Jurkat, Clone E6-1 (cell line): ENCODE data around the gene TSPAN15.
A peak's percentile ranks its signal among the peaks of the same experiment; 100 is the strongest.
"Not testable (repeated sequence)": the region's sequence is repeated elsewhere in the genome, so short reads cannot be mapped to it uniquely, and the experiment has no call there.

ENCODE experiments used
- DNase-seq: peaks from one replicate; pipeline ENCODE4 v3.0.0-alpha.2; 2011; ENCODE audit warnings: low read depth, low spot score
- H3K4me3 ChIP-seq: 2 replicates; pipeline ENCODE4 v1.5.1; 2011; ENCODE audit warnings: mild to moderate bottlenecking, low read length, control low read depth, moderate library complexity

Gene TSPAN15

GRCh38 chr10:69439350-69439739 is 11.9 kb upstream of the TSPAN15 start:
- no peak overlapping the region for H3K4me3 ChIP-seq
- DNase-seq = no peak

GRCh38 chr10:69439813-69440506 is 11.3 kb upstream of the TSPAN15 start:
- no peak for DNase-seq

GRCh38 chr10:69443354-69443753 is 7.9 kb upstream of the TSPAN15 start:
- no peak overlapping the region for H3K4me3 ChIP-seq
- DNase-seq = no peak

More at GRCh38 chr10:69439813-69440506, 11.3 kb upstream of the TSPAN15 start:
- no peak overlapping the region for H3K4me3 ChIP-seq

GRCh38 chr10:69445041-69445440 is 6.2 kb upstream of the TSPAN15 start:
- no peak for DNase-seq

GRCh38 chr10:69446229-69446628 is 5.0 kb upstream of the TSPAN15 start:
- DNase-seq = no peak
- H3K4me3 ChIP-seq = no peak overlapping the region

More at GRCh38 chr10:69445041-69445440, 6.2 kb upstream of the TSPAN15 start:
- H3K4me3 ChIP-seq = no peak overlapping the region

GRCh38 chr10:69446650-69447151 is 4.6 kb upstream of the TSPAN15 start:
- DNase-seq = no peak
- H3K4me3 ChIP-seq = no peak overlapping the region

- peak; percentile 77 for DNase-seq
- no peak overlapping the region for H3K4me3 ChIP-seq
Observed at GRCh38 chr10:69449841-69450240, 1.4 kb upstream of the TSPAN15 start.

- H3K4me3 ChIP-seq, DNase-seq: not testable (repeated sequence)
Observed at GRCh38 chr10:69450395-69450794, 870 bp upstream of the TSPAN15 start.

- H3K4me3 ChIP-seq = peak overlapping the region; percentile 63
- no peak for DNase-seq
Observed at GRCh38 chr10:69451784-69452251, 553 bp downstream of the TSPAN15 start.

GRCh38 chr10:69452676-69453415 is 1.6 kb downstream of the TSPAN15 start:
- H3K4me3 ChIP-seq = no peak overlapping the region

GRCh38 chr10:69453795-69454194 is 2.5 kb downstream of the TSPAN15 start:
- no peak for DNase-seq
- H3K4me3 ChIP-seq = no peak overlapping the region

More at GRCh38 chr10:69452676-69453415, 1.6 kb downstream of the TSPAN15 start:
- no peak for DNase-seq

- DNase-seq = no peak
- no peak overlapping the region for H3K4me3 ChIP-seq
Observed at GRCh38 chr10:69455006-69455763, 3.9 kb downstream of the TSPAN15 start.

- no peak overlapping the region for H3K4me3 ChIP-seq
- DNase-seq = no peak
Observed at GRCh38 chr10:69456880-69457693, 5.8 kb downstream of the TSPAN15 start.

GRCh38 chr10:69457771-69458237 is 6.5 kb downstream of the TSPAN15 start:
- DNase-seq = no peak
- H3K4me3 ChIP-seq = no peak overlapping the region

- no peak overlapping the region for H3K4me3 ChIP-seq
Observed at GRCh38 chr10:69458430-69459100, 7.3 kb downstream of the TSPAN15 start.

GRCh38 chr10:69459101-69459790 is 8.0 kb downstream of the TSPAN15 start:
- no peak overlapping the region for H3K4me3 ChIP-seq
- DNase-seq = no peak

More at GRCh38 chr10:69458430-69459100, 7.3 kb downstream of the TSPAN15 start:
- no peak for DNase-seq

- DNase-seq = no peak
- no peak overlapping the region for H3K4me3 ChIP-seq
Observed at GRCh38 chr10:69459893-69460575, 8.8 kb downstream of the TSPAN15 start.
